ENCODE measurements around the gene FAM204A.

The FAM204A gene

GRCh38 chr10:118343115-118343514 lies 991 bp upstream of the FAM204A start:
- Mint-ChIP-seq H3K27ac (no peak overlapping the region), H3K27me3 (ENCODE audit: low read depth) (peaks cover 4% of the 10 kb centered on the region), H3K4me1 (ENCODE audit: low read depth) (peaks cover 23% of the 10 kb centered on the region), H3K9me3 (no peaks in the 10 kb centered on the region), H3K36me3 (ENCODE audit: low read depth) (peaks cover 5% of the 10 kb centered on the region), H3K4me3 (no peak overlapping the region)

GRCh38 chr10:118342638-118343020 lies 505 bp upstream of the FAM204A start:
- Mint-ChIP-seq H3K9me3 (no peaks in the 10 kb centered on the region), H3K36me3 (ENCODE audit: low read depth) (peaks cover 5% of the 10 kb centered on the region), H3K4me3 (peak overlapping the region; percentile 88), H3K4me1 (ENCODE audit: low read depth) (peaks cover 25% of the 10 kb centered on the region), H3K27me3 (ENCODE audit: low read depth) (peaks cover 4% of the 10 kb centered on the region), H3K27ac (peak overlapping the region; percentile 80)

- Mint-ChIP-seq H3K27me3 (ENCODE audit: low read depth) (no peaks in the 10 kb centered on the region), H3K36me3 (ENCODE audit: low read depth) (peaks cover 10% of the 10 kb centered on the region), H3K9me3 (no peaks in the 10 kb centered on the region), H3K27ac (no peak overlapping the region), H3K4me3 (peak overlapping the region; percentile 88), H3K4me1 (ENCODE audit: low read depth) (peaks cover 25% of the 10 kb centered on the region)
Measured at GRCh38 chr10:118340486-118340885, 1.6 kb downstream of the FAM204A start.

- Mint-ChIP-seq H3K36me3 (ENCODE audit: low read depth) (peaks cover 18% of the 10 kb centered on the region), H3K27ac (no peak overlapping the region), H3K4me3 (no peak overlapping the region), H3K9me3 (no peaks in the 10 kb centered on the region), H3K27me3 (ENCODE audit: low read depth) (no peaks in the 10 kb centered on the region), H3K4me1 (ENCODE audit: low read depth) (peaks cover 25% of the 10 kb centered on the region)
Measured at GRCh38 chr10:118339111-118339510, 3.0 kb downstream of the FAM204A start.

- no peak overlapping the region for H3K27ac Mint-ChIP-seq
- H3K4me1 Mint-ChIP-seq (ENCODE audit: low read depth) = peaks cover 23% of the 10 kb centered on the region
- H3K27me3 Mint-ChIP-seq (ENCODE audit: low read depth) = no peaks in the 10 kb centered on the region
- peaks cover 20% of the 10 kb centered on the region for H3K36me3 Mint-ChIP-seq (ENCODE audit: low read depth)
- H3K4me3 Mint-ChIP-seq = no peak overlapping the region
- no peaks in the 10 kb centered on the region for H3K9me3 Mint-ChIP-seq
Measured at GRCh38 chr10:118337356-118337755, 4.8 kb downstream of the FAM204A start.

GRCh38 chr10:118333871-118334270 lies 8.3 kb downstream of the FAM204A start:
- Mint-ChIP-seq H3K36me3 (ENCODE audit: low read depth) (peaks cover 23% of the 10 kb centered on the region), H3K4me1 (ENCODE audit: low read depth) (peaks cover 11% of the 10 kb centered on the region), H3K27me3 (ENCODE audit: low read depth) (no peaks in the 10 kb centered on the region), H3K9me3 (no peaks in the 10 kb centered on the region), H3K27ac (no peak overlapping the region), H3K4me3 (no peak overlapping the region)

- Mint-ChIP-seq H3K36me3 (ENCODE audit: low read depth) (peaks cover 26% of the 10 kb centered on the region), H3K9me3 (no peaks in the 10 kb centered on the region), H3K4me1 (ENCODE audit: low read depth) (peaks cover 8% of the 10 kb centered on the region), H3K27ac (no peak overlapping the region), H3K27me3 (ENCODE audit: low read depth) (no peaks in the 10 kb centered on the region), H3K4me3 (no peak overlapping the region)
Measured at GRCh38 chr10:118332948-118333710, 9.0 kb downstream of the FAM204A start.

GRCh38 chr10:118332236-118332635 lies 9.9 kb downstream of the FAM204A start:
- no peak overlapping the region for H3K4me3 Mint-ChIP-seq
- H3K27me3 Mint-ChIP-seq (ENCODE audit: low read depth) = no peaks in the 10 kb centered on the region
- no peaks in the 10 kb centered on the region for H3K9me3 Mint-ChIP-seq
- peaks cover 5% of the 10 kb centered on the region for H3K4me1 Mint-ChIP-seq (ENCODE audit: low read depth)
- H3K27ac Mint-ChIP-seq = no peak overlapping the region
- peaks cover 29% of the 10 kb centered on the region for H3K36me3 Mint-ChIP-seq (ENCODE audit: low read depth)

- H3K4me3 Mint-ChIP-seq = no peak overlapping the region
- no peaks in the 10 kb centered on the region for H3K9me3 Mint-ChIP-seq
- H3K4me1 Mint-ChIP-seq (ENCODE audit: low read depth) = peaks cover 5% of the 10 kb centered on the region
- H3K27me3 Mint-ChIP-seq (ENCODE audit: low read depth) = no peaks in the 10 kb centered on the region
- no peak overlapping the region for H3K27ac Mint-ChIP-seq
- peaks cover 26% of the 10 kb centered on the region for H3K36me3 Mint-ChIP-seq (ENCODE audit: low read depth)
Measured at GRCh38 chr10:118330295-118331076, 11.6 kb downstream of the FAM204A start.

GRCh38 chr10:118324140-118324539 lies 18.0 kb downstream of the FAM204A start:
- Mint-ChIP-seq H3K4me3 (no peak overlapping the region), H3K36me3 (ENCODE audit: low read depth) (peaks cover 34% of the 10 kb centered on the region), H3K4me1 (ENCODE audit: low read depth) (peaks cover 1% of the 10 kb centered on the region), H3K27me3 (ENCODE audit: low read depth) (no peaks in the 10 kb centered on the region), H3K9me3 (no peaks in the 10 kb centered on the region), H3K27ac (no peak overlapping the region)

GRCh38 chr10:118321724-118322575 lies 20.2 kb downstream of the FAM204A start:
- Mint-ChIP-seq H3K4me1 (ENCODE audit: low read depth) (peaks cover 1% of the 10 kb centered on the region), H3K36me3 (ENCODE audit: low read depth) (peaks cover 29% of the 10 kb centered on the region), H3K4me3 (no peak overlapping the region), H3K27ac (no peak overlapping the region), H3K27me3 (ENCODE audit: low read depth) (no peaks in the 10 kb centered on the region), H3K9me3 (no peaks in the 10 kb centered on the region)

- no peaks in the 10 kb centered on the region for H3K27me3 Mint-ChIP-seq (ENCODE audit: low read depth)
- H3K27ac Mint-ChIP-seq = no peak overlapping the region
- H3K9me3 Mint-ChIP-seq = no peaks in the 10 kb centered on the region
- H3K36me3 Mint-ChIP-seq (ENCODE audit: low read depth) = peaks cover 10% of the 10 kb centered on the region
- H3K4me3 Mint-ChIP-seq = no peak overlapping the region
- no peaks in the 10 kb centered on the region for H3K4me1 Mint-ChIP-seq (ENCODE audit: low read depth)
Measured at GRCh38 chr10:118315629-118316028, 26.5 kb downstream of the FAM204A start.

GRCh38 chr10:118314882-118315281 lies 27.2 kb downstream of the FAM204A start:
- Mint-ChIP-seq H3K4me1 (ENCODE audit: low read depth) (no peaks in the 10 kb centered on the region), H3K27ac (no peak overlapping the region)

GRCh38 chr10:118311505-118311904 lies 30.6 kb downstream of the FAM204A start:
- no peak overlapping the region for H3K27ac Mint-ChIP-seq
- H3K4me3 Mint-ChIP-seq = no peak overlapping the region
- no peaks in the 10 kb centered on the region for H3K9me3 Mint-ChIP-seq
- no peaks in the 10 kb centered on the region for H3K4me1 Mint-ChIP-seq (ENCODE audit: low read depth)
- peaks cover 6% of the 10 kb centered on the region for H3K36me3 Mint-ChIP-seq (ENCODE audit: low read depth)
- no peaks in the 10 kb centered on the region for H3K27me3 Mint-ChIP-seq (ENCODE audit: low read depth)

More at GRCh38 chr10:118314882-118315281, 27.2 kb downstream of the FAM204A start:
- H3K9me3 Mint-ChIP-seq = no peaks in the 10 kb centered on the region
- H3K4me3 Mint-ChIP-seq = no peak overlapping the region
- H3K36me3 Mint-ChIP-seq (ENCODE audit: low read depth) = peaks cover 6% of the 10 kb centered on the region
- H3K27me3 Mint-ChIP-seq (ENCODE audit: low read depth) = no peaks in the 10 kb centered on the region

Data from T-helper 1 cell treated with Interleukin-12 subunit alpha and Interleukin-12 subunit beta and Interleukin-4 antibody, amounts not matched to agents 30 μg/mL and 1 μg/mL, for 36 hours (primary cell).